NCI-H2196 treated with DMSO at 0.1 percent for 48 hours (cell line): ENCODE results near the gene NOS1.
A peak's percentile ranks its signal among the peaks of the same experiment; 100 is the strongest.

Experiments
- DNase-seq: peaks from one replicate; lab custom pipeline; 2025; ENCODE audit not compliant: unreplicated experiment; lab: John Stamatoyannopoulos, UW

Gene NOS1

GRCh38 chr12:117363953-117364486, 2.6 kb upstream of the NOS1 start:
- DNase-seq, result no peak

DNA sequence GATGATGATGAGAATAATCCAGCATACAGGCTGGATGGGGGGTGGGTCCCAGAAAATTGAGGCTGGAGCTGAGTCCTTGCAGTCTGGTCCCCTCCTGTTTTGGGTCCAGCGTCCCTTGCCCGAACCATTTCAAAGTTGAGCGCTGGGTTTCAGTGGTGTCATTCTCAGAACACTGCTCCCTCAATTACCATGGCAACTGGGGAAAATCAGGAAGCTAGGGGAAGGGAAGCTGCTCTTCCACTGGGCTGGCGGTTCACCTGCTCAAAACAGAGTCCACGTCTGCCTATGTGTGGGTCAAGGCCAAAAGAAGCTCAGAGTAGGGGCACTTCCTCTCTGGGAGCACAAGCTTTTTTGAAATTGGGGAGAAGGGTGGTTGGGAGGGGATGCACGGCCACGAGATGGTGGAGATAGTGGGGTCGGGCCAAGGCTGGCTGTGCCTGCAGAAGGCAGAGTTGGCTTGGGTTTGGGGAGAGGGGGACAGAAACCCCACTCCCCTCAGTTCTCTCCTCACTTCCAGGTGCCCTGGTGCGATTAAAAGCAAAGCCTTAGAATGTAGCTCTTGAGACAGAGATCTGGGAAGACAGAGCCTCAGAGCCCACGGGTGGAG, 1.7 kb upstream of the NOS1 start:
- no peak for DNase-seq

DNA sequence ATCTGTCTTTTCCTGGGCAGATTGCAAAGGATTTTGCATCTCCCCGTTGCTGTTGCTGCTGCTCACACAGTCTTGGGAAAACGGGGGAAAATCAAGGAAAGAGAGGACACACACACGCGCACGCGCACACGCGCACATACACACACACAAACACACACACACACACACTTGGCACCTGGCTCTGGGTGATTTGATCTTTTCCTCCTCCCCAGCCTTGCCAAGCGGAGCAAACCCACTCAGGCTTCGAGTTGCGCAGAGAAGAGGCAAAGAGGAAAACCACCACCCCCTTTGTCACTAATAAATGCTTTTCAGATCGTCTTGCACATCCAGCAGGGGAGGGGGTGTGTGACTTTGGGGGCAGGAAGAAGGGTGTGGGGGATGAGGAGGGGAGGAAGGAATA, 965 bp upstream of the NOS1 start:
- DNase-seq, result no peak

DNA sequence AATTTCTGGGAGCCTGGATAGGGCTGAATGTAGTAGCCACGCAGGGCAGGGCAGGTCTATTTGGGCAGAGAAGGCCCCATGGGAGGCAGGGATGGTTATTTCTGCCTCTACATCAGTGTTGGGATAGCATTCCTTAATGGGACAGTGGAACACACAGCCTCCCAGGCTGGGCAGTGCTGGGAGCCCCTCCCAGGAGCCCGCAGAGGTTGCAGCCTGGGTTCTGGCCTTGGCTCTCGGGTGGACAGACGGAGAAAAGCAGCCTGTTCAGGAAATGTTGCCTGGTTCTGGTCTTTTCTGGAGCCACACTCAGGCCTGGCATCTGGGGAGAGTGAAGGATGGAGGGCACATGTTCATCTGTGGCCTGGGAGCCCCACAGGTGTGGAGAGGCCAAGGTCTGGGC, 479 bp upstream of the NOS1 start:
- no peak for DNase-seq

GRCh38 chr12:117360551-117361346, 677 bp downstream of the NOS1 start:
- no peak for DNase-seq

GRCh38 chr12:117360222-117360550, 1.2 kb downstream of the NOS1 start:
- no peak for DNase-seq

DNA sequence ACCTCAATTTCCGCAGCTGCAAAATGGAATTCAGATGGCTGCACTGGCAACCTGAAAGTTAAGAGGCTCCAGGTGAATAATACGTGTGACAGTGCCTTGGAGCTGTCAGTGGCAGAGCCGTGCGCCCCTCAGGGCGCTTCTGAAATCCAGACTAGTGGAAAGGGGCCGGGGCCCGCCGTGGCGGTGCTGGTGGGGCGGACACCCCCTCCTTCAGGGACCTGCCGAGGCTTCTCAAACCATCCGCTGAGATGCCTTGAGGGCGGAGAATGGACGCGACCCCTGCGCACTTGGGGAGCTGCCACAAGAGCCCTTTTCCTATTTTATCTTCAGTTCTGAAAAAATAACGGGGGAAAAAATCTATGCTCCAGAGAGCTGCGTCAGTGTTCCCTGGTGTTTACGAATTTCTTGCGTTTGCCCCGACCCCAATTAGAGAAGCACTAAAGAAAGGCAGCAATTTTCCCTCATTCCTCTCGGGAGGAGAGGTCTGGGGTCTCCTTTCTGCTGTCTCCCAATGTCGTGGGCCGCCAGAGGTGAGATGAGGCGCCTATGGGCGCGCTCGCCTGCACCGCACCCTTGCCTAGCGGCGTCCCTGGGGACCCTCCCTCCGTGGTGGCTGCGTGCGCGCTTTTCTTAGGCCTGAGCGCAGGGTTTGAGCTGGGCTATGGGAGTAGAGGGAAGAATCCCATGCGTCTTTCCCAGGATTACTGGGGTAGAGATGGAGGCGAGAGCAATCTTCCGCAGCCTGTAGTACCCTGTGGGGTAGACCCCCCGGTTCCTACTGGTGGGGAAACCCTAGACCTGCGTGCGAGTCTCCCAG, 2.2 kb downstream of the NOS1 start:
- DNase-seq, result no peak

DNA sequence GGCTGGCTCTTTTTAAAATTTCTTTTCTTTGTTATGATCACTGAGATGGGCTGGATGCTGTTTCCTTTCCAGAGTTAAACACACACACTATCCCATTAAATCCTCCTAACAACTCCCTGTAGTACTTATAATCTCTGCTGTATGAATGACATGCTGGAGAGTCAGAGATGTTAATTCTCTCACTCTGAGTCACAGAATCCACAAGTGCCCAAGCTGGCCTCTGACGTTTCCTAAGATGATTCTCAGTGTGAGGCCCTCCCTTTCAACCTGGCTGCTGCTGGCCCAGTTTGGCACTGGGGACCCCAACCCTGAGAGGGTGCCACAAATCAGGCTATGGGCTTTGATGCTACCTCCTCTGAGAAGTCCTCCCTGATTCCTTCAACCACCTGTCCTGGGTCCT, 5.4 kb downstream of the NOS1 start:
- DNase-seq, result no peak

GRCh38 chr12:117352883-117353282, 8.5 kb downstream of the NOS1 start:
- DNase-seq, result no peak

GRCh38 chr12:117352206-117352605, 9.2 kb downstream of the NOS1 start:
- no peak for DNase-seq

DNA sequence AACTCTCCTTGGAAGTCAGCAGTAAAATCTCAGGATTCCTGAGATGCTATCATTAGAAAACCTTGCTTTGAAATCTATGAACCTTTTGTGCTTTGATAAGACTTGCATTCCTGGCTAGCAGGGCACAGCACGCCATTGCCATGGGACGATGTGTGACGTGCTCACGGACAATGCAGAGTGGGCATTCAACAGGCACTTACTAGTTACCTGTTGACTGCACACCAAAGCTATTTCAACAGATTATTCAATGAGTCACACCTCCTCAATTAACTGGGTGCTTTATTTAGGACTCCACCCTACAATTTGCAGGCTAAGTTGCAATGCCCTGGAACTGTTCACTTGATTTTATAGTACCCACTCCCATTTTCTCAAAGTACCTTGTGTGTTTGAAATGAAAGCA, 11.3 kb downstream of the NOS1 start:
- no peak for DNase-seq

DNA sequence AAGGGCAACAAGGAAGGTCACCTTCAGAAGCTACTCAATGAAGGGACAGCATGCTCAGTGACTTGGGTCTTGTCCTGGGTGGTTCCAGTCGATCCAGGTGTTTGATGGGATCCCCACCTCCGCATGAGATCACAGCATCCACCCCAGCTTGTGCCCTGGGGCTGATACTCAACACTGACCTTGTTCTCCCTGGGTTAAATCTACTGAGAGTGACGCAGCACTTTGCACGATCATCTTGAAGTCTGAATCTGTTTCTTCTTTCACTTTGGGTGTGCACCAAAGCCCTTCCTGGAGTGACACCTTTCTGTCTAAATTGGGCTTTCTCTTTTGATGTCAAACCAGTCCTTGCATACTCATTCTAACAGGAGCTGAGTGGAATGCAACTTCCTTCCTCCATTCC, 13.8 kb downstream of the NOS1 start:
- no peak for DNase-seq

- no peak for DNase-seq
Observed at GRCh38 chr12:117344716-117345115, 16.7 kb downstream of the NOS1 start.

- DNase-seq, result no peak
Observed at GRCh38 chr12:117343849-117344248, 17.6 kb downstream of the NOS1 start.

- no peak for DNase-seq
Observed at GRCh38 chr12:117343296-117343695, 18.1 kb downstream of the NOS1 start.

GRCh38 chr12:117342682-117343081, 18.7 kb downstream of the NOS1 start:
- no peak for DNase-seq

- no peak for DNase-seq
Observed at GRCh38 chr12:117342247-117342646, 19.2 kb downstream of the NOS1 start.

- no peak for DNase-seq
Observed at GRCh38 chr12:117339104-117339503, 22.3 kb downstream of the NOS1 start.

- peak; percentile 14 for DNase-seq
Observed at GRCh38 chr12:117334855-117335587, 26.4 kb downstream of the NOS1 start.

GRCh38 chr12:117334051-117334450, 27.4 kb downstream of the NOS1 start:
- no peak for DNase-seq

DNA sequence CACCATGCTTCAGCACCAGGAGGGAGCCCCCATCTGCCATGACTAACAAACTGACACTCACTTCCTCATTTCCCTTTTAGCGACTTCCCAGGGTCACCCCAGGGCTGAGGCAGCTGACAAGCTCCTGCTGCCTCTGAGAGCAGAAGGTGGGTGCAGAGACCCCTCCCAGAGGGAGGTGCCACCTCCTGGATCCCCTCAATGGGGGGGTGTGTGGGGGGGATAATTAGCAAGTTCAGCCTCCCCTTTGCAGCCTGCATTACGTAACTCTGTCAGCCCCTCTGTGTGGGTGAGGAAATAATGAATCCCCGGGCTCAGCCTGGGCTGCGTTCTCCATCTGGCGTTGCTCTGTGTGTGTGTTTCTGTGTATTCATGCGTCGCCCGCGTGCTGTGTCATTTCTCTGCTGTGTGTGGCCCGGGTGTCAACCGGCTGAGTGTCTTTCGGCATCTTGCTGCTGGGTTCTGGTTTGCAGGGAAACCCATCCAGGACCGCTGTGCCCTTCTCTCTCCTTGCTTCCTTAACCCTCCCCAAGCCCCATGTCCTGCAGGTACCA, 28.0 kb downstream of the NOS1 start:
- no peak for DNase-seq
